HepG2 (cell line): ENCODE results near the gene FAM174C. TPM values are rescaled to one million over a fixed set of nuclear protein-coding genes. Genes with fewer than 3 reads are reported as not detected.

Source experiments
- ATF2 ChIP-seq: sonication (generic); formaldehyde crosslinking; IDR thresholded peaks from 2 replicates; pipeline ENCODE4 v1.4.0; 2020; ENCODE audit warnings: missing genetic modification reagents
- CREM ChIP-seq, 2 experiments: sonication (generic) in 1 of 2; formaldehyde crosslinking in 1 of 2; IDR thresholded peaks; 2 replicates each; pipeline versions ENCODE4 v1.4.0 to v1.6.1; 2016 to 2020; ENCODE audit warnings: antibody characterized with exemption in 1 of 2, mild to moderate bottlenecking in 1 of 2, missing genetic modification reagents in 1 of 2
- ELF1 ChIP-seq: sonication (generic); formaldehyde crosslinking; IDR thresholded peaks from 2 replicates; pipeline ENCODE4 v1.4.0; 2020; ENCODE audit warnings: missing genetic modification reagents
- EZH2 ChIP-seq: conservative IDR thresholded peaks from 2 replicates; pipeline ENCODE4 v1.6.1; 2012; ENCODE audit warnings: mild to moderate bottlenecking, low read depth, low read length, moderate library complexity
- FOXC1 ChIP-seq: sonication (generic); formaldehyde crosslinking; IDR thresholded peaks from 2 replicates; pipeline ENCODE4 v1.8.0; 2022; ENCODE audit warnings: mild to moderate bottlenecking, missing genetic modification reagents, borderline replicate concordance
- FOXK1 ChIP-seq: sonication (generic); formaldehyde crosslinking; IDR thresholded peaks from 2 replicates; pipeline ENCODE4 v1.4.0; 2020; ENCODE audit warnings: low read depth, missing genetic modification reagents, borderline replicate concordance
- GATAD1 ChIP-seq: IDR thresholded peaks from 2 replicates; pipeline ENCODE4 v1.6.1; 2016; ENCODE audit warnings: missing genetic modification reagents, missing compliant biosample characterization
- GMEB2 ChIP-seq: IDR thresholded peaks from 2 replicates; pipeline ENCODE4 v1.6.1; 2016; ENCODE audit warnings: missing biosample characterization, missing genetic modification reagents, low read depth
- HNRNPLL ChIP-seq: fragments of 200-400 bp; formaldehyde crosslinking; IDR thresholded peaks from 2 replicates; pipeline ENCODE4 v1.6.1; 2017; ENCODE audit warnings: mild to moderate bottlenecking, low read depth, low read length; ENCODE audit not compliant: poor library complexity, severe bottlenecking
- ISL2 ChIP-seq: sonication (generic); formaldehyde crosslinking; IDR thresholded peaks from 2 replicates; pipeline ENCODE4 v1.5.0; 2020; ENCODE audit warnings: missing genetic modification reagents
- POLR2G ChIP-seq: fragments of 200-400 bp; formaldehyde crosslinking; IDR thresholded peaks from 2 replicates; pipeline ENCODE4 v1.6.1; 2018; ENCODE audit warnings: mild to moderate bottlenecking, low read depth, low read length, moderate library complexity
- RBFOX2 ChIP-seq: fragments of 200-400 bp; formaldehyde crosslinking; IDR thresholded peaks from 2 replicates; pipeline ENCODE4 v1.6.1; 2017; ENCODE audit warnings: low read depth, mild to moderate bottlenecking, low read length
- SALL1 ChIP-seq: sonication (generic); formaldehyde crosslinking; IDR thresholded peaks from 2 replicates; pipeline ENCODE4 v1.8.0; 2022; ENCODE audit warnings: mild to moderate bottlenecking, missing genetic modification reagents
- SATB2 ChIP-seq: sonication (generic); formaldehyde crosslinking; IDR thresholded peaks from 2 replicates; pipeline ENCODE4 v1.5.0; 2020; ENCODE audit warnings: missing genetic modification reagents
- SUZ12 ChIP-seq: fragments of 150-350 bp; IDR thresholded peaks from 2 replicates; pipeline ENCODE4 v1.6.1; 2014; ENCODE audit warnings: low read depth, low read length
- TBP ChIP-seq: sonication (generic); formaldehyde crosslinking; IDR thresholded peaks from 2 replicates; pipeline ENCODE4 v1.5.0; 2020; ENCODE audit warnings: missing genetic modification reagents
- TEAD3 ChIP-seq: optimal IDR thresholded peaks from 2 replicates; pipeline ENCODE3; 2016; ENCODE audit warnings: borderline replicate concordance
- TFE3 ChIP-seq: IDR thresholded peaks from 2 replicates; pipeline ENCODE4 v1.6.1; 2016
- TMF1 ChIP-seq: sonication (generic); formaldehyde crosslinking; IDR thresholded peaks from 2 replicates; pipeline ENCODE4 v1.8.1; 2022; ENCODE audit warnings: low read depth, missing genetic modification reagents
- ZFP37 ChIP-seq: sonication (generic); formaldehyde crosslinking; IDR thresholded peaks from 2 replicates; pipeline ENCODE4 v1.4.0; 2020; ENCODE audit warnings: missing genetic modification reagents, borderline replicate concordance
- ZNF138 ChIP-seq: sonication (generic); formaldehyde crosslinking; IDR thresholded peaks from 2 replicates; pipeline ENCODE4 v1.5.0; 2020; ENCODE audit warnings: mild to moderate bottlenecking, low read depth, missing genetic modification reagents
- ZNF205 ChIP-seq: IDR thresholded peaks from 2 replicates; pipeline ENCODE4 v1.6.1; 2018; ENCODE audit warnings: missing biosample characterization, missing genetic modification reagents
- ZNF232 ChIP-seq: sonication (generic); formaldehyde crosslinking; IDR thresholded peaks from 2 replicates; pipeline ENCODE4 v1.4.0; 2020; ENCODE audit warnings: missing genetic modification reagents, borderline replicate concordance
- ZNF263 ChIP-seq: sonication (generic); formaldehyde crosslinking; IDR thresholded peaks from 2 replicates; pipeline ENCODE4 v1.4.0; 2020; ENCODE audit warnings: missing genetic modification reagents
- ZNF329 ChIP-seq: sonication (generic); formaldehyde crosslinking; IDR thresholded peaks from 2 replicates; pipeline ENCODE4 v1.9.0; 2021; ENCODE audit warnings: low read depth, mild to moderate bottlenecking, missing genetic modification reagents
- ZNF562 ChIP-seq: sonication (generic); formaldehyde crosslinking; IDR thresholded peaks from 2 replicates; pipeline ENCODE4 v1.8.0; 2022; ENCODE audit warnings: missing genetic modification reagents, borderline replicate concordance
- ZNF788 ChIP-seq: sonication (generic); formaldehyde crosslinking; IDR thresholded peaks from 2 replicates; pipeline ENCODE4 v1.5.0; 2020; ENCODE audit warnings: mild to moderate bottlenecking, missing genetic modification reagents, borderline replicate concordance
- polyA plus RNA-seq, 8 experiments: library from polyadenylated mRNA; depleted of rRNA in 3 of 8; stranded (reverse) in 7 of 8; unstranded in 1 of 8; fragments of >200 nt; fragmentation: Illumina TruSeq in 4 of 8; extraction: Trizol in 4 of 8; gene quantifications; 2 replicates each; pipeline versions ENCODE4 v1.2.1 to v1.2.3, GENCODE V29; 2011 to 2016; ENCODE audit warnings: low read depth in 4 of 8, missing spikeins in 1 of 8, mixed read lengths in 1 of 8; ENCODE audit not compliant: insufficient read depth in 1 of 8
- total RNA-seq, 5 experiments: library from RNA; depleted of rRNA; stranded (reverse); fragments of >200 nt; fragmentation: Illumina TruSeq; extraction: Trizol; gene quantifications; 2 replicates each; pipeline ENCODE4 v1.2.3, GENCODE V29; 2016; ENCODE audit warnings: low read depth in 1 of 5

Gene FAM174C
- total and polyA plus RNA-seq, 2 of the 13 experiments (the other 11 are each of a cell fraction or from before 2014, with no cell fraction given), result 19.5 to 31.3 TPM

- peak; percentile 2; the same call in 1 of the 2 replicates for TF ChIP-seq ZNF232
- TF ChIP-seq SALL1 (CRISPR knock-in tag), result peak; percentile 11; the same call in 1 of the 2 replicates
- TF ChIP-seq EZH2, result no peak
- peak; percentile 71 for TF ChIP-seq TEAD3 (CRISPR knock-in tag)
- peak; percentile 69; the same call in 1 of the 2 replicates for TF ChIP-seq FOXK1 (CRISPR knock-in tag)
- TF ChIP-seq ELF1 (CRISPR knock-in tag), result peak; percentile 81
- no peak for TF ChIP-seq ZFP37 (CRISPR knock-in tag)
- TF ChIP-seq ZNF263 (CRISPR knock-in tag), result peak; percentile 77
- peak; percentile 63; the same call in 1 of the 2 replicates for TF ChIP-seq ZNF788 (CRISPR knock-in tag)
- TF ChIP-seq GATAD1 (CRISPR knock-in tag), result peak; percentile 91
- peak; percentile 76 for TF ChIP-seq POLR2G
- peak; percentile 97 for TF ChIP-seq CREM (IDR thresholded peaks at IDR 0.05)
- peak; percentile 60; the same call in 1 of the 2 replicates for TF ChIP-seq CREM (CRISPR knock-in tag; IDR thresholded peaks at IDR 0.05)
- peak; percentile 99 for TF ChIP-seq GMEB2
- TF ChIP-seq SUZ12, result peak; percentile 85
- peak; percentile 41; the same call in 1 of the 2 replicates for TF ChIP-seq ISL2 (CRISPR knock-in tag)
- TF ChIP-seq ATF2 (CRISPR knock-in tag), result 0 out of 2 replicates have a peak, but pooled peaks have one; percentile 38
- no peak for TF ChIP-seq ZNF562 (CRISPR knock-in tag)
- TF ChIP-seq ZNF138, result 0 out of 2 replicates have a peak, but pooled peaks have one; percentile 56
- no peak for TF ChIP-seq SATB2
- TF ChIP-seq TMF1, result peak; percentile 44; the same call in 1 of the 2 replicates
- 0 out of 2 replicates have a peak, but pooled peaks have one; percentile 70 for TF ChIP-seq TBP (CRISPR knock-in tag)
- peak; percentile 90 for TF ChIP-seq HNRNPLL
- 0 out of 2 replicates have a peak, but pooled peaks have one; percentile 82 for TF ChIP-seq ZNF329 (CRISPR knock-in tag)
- peak; percentile 48; the same call in 1 of the 2 replicates for TF ChIP-seq ZNF205 (CRISPR knock-in tag)
- peak; percentile 15; the same call in 1 of the 2 replicates for TF ChIP-seq TFE3 (CRISPR knock-in tag)
- TF ChIP-seq FOXC1, result peak; percentile 54; the same call in 1 of the 2 replicates
- peak; percentile 87 for TF ChIP-seq RBFOX2
Measured at GRCh38 chr19:1241417-1242095, 33.8 kb upstream of the FAM174C start, which contains the start of gene ATP5F1D (continued).
